Measurements from ENCODE around the gene NANS.

DNA sequence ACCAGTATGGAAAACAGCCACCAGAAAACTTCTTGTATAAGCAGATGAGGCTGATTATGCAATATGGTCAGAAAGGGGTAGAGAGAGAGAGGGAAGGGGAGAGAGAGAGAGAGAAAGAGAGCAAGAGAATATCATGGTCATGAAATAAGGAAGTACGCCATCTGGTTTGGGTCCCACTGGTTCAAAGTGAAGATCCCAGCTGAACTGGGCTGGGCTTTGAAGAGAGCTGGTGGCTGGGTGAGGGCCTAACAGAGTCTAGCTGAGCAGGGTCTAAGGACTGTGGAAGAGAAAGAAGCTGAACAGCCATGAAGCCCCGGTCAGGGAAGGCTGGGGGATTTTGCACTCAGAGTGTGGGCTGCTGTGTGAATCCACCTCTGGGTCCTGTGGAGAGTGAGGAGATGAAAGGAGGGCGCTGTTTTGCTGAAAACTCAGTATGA is 47.9 kb downstream of the NANS start:
- TF ChIP-seq, protein P1, sequence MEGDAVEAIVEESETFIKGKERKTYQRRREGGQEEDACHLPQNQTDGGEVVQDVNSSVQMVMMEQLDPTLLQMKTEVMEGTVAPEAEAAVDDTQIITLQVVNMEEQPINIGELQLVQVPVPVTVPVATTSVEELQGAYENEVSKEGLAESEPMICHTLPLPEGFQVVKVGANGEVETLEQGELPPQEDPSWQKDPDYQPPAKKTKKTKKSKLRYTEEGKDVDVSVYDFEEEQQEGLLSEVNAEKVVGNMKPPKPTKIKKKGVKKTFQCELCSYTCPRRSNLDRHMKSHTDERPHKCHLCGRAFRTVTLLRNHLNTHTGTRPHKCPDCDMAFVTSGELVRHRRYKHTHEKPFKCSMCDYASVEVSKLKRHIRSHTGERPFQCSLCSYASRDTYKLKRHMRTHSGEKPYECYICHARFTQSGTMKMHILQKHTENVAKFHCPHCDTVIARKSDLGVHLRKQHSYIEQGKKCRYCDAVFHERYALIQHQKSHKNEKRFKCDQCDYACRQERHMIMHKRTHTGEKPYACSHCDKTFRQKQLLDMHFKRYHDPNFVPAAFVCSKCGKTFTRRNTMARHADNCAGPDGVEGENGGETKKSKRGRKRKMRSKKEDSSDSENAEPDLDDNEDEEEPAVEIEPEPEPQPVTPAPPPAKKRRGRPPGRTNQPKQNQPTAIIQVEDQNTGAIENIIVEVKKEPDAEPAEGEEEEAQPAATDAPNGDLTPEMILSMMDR (IDR thresholded peaks at IDR 0.05; ENCODE audit: low read depth, low read length): no peak
- TF ChIP-seq, protein P2, sequence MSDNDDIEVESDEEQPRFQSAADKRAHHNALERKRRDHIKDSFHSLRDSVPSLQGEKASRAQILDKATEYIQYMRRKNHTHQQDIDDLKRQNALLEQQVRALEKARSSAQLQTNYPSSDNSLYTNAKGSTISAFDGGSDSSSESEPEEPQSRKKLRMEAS (IDR thresholded peaks at IDR 0.05; ENCODE audit: low read depth, low read length): peak; percentile 53

Measured in NB4 (cell line).